ENCODE results near the gene RBMS3.
"Not testable (repeated sequence)": the region's sequence is repeated elsewhere in the genome, so short reads cannot be mapped to it uniquely, and the experiment has no call there.

RBMS3 gene

GRCh38 chr3:29313981-29314726 lies 33.3 kb downstream of the RBMS3 start:
- no peak for DNase-seq

GRCh38 chr3:29314727-29315088 lies 33.8 kb downstream of the RBMS3 start:
- no peak for DNase-seq

- DNase-seq = no peak
Observed at GRCh38 chr3:29317659-29318173, 36.8 kb downstream of the RBMS3 start.

- no peak for DNase-seq
Observed at GRCh38 chr3:29318251-29318650, 37.4 kb downstream of the RBMS3 start.

DNA sequence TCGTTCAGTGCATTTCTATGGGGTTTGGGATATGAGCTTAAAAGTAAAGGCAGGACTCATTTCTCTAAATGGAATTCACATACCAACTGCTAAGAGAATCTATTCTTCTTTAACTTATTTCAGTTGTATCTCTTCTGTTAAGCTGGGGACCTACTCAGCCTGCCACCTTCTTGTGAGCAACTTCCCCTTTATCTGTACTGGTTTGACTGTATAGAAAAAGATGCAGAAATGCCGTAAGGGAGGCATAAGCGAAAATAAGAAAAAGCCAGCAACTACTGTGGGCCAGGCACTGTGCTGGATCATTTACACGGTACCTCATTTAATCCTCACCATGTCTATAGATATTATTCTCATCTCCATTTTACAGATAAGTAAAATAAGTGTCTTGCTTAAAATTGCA lies 38.4 kb downstream of the RBMS3 start:
- DNase-seq = no peak

- DNase-seq = no peak
Observed at GRCh38 chr3:29319798-29320197, 38.9 kb downstream of the RBMS3 start.

GRCh38 chr3:29322586-29322985 lies 41.7 kb downstream of the RBMS3 start:
- DNase-seq = no peak

- DNase-seq = peak in 1 of 5 donors; percentile 1
Observed at GRCh38 chr3:29324180-29324651, 43.3 kb downstream of the RBMS3 start.

DNA sequence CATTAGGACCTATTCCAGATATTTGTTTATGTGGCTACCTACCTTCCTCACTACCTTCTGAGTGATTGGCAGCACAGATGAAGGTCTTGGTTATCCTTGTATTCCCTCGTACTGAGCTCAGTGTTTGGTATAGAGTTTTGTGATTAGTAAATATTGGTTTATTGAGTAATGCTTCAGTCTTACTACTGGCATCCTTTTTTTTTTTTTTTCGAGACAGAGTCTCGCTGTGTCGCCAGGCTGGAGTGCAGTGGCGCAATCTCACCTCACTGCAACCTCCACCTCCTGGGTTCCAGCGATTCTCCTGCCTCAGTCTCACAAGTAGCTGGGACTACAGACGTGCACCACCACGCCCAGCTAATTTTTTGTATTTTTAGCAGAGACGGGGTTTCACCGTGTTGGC lies 45.7 kb downstream of the RBMS3 start:
- not testable (repeated sequence) for DNase-seq

- no peak for DNase-seq
Observed at GRCh38 chr3:29329986-29330890, 49.4 kb downstream of the RBMS3 start.

- DNase-seq = no peak
Observed at GRCh38 chr3:29331035-29331434, 50.2 kb downstream of the RBMS3 start.

DNA sequence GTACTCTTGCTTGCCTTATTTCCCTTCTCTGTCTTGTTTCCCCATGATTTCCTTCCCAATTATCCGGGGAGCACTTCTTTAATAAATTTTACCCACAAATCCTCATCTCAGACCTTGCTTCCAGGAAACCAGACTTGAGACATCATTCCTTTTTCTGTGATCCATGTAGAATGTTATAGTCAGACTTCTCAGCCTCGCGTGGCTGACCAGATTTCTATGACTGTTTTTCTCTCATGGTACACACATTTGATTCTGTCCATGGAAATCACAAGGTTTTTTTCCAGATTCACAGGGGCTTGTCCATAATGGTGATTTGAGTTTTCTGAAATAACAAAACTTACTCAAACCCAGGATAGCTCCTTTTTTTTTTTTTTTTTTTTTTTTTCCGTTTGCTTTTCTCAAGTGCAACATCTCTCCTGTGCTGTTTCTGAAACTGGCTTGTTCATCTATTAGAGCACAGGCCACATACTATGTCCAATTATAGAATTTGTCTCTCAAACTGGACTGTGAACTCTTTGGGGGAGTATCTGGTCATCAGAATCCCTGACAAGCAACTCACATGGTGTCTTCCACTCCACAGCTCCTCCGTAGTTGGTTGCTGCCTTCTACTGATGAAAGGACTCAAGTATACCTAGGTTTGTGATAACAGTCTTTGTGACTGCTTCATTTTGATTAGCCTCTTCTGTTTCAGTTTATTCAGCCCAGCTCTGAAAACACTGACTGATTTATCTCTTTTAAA lies 50.8 kb downstream of the RBMS3 start:
- no peak for DNase-seq

- DNase-seq = no peak
Observed at GRCh38 chr3:29332195-29332637, 51.3 kb downstream of the RBMS3 start.

DNA sequence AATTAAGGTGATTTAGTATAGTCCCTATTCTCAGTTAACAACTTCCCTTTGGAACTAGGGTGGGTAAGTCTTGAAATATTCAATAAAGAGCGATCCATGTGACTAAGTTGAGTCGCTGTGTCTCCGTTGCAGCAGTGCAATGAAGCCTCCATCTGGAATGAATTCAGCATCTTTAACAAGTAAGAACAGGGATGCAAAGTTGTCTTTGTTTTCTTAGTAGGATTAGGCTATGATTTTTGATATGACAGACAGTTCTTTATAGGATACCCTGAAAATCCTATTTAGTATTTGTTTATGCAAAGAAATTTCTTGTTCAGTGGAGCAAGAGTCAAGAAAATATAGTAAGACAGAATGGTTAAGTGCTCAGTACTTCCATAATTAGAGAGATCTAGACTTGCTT lies 52.7 kb downstream of the RBMS3 start:
- DNase-seq = no peak

DNA sequence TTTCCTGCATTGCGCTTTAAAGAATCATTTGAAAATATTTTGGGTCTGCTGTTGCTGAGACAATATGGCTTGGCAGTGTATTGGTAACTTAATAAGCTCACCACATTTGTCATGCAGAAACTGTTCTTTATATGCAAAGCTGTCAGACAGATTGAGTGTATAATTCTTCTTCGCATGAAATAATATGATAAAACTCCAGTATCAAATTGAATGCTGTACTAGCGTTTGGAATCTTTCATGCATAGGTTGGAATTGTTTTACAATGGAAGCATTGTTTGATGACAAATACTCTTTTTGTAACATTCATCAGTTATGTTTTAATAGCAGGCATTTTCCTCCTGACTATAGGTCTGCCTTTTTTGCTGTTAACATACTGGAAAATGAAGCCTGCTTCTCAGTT lies 53.8 kb downstream of the RBMS3 start:
- no peak for DNase-seq

DNA sequence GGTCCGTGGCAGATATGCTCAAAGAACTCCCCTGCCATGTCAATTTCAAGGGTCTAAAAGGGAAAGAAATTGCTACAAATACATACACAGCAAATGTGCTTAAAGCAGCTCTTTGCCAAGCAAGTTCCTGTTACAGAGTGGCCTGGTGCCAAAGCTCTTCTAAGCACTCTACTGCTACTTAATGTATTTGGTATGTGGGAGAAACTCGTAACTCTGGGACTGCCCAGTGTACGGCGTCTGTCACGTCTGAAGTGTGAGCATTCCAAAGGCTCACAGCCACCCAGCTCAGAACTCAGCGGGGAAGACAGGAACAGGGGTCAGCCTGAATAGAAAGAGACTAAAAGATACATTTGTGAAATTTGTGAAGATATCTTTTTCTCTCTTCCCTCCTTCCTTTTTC lies 54.6 kb downstream of the RBMS3 start:
- no peak for DNase-seq

DNA sequence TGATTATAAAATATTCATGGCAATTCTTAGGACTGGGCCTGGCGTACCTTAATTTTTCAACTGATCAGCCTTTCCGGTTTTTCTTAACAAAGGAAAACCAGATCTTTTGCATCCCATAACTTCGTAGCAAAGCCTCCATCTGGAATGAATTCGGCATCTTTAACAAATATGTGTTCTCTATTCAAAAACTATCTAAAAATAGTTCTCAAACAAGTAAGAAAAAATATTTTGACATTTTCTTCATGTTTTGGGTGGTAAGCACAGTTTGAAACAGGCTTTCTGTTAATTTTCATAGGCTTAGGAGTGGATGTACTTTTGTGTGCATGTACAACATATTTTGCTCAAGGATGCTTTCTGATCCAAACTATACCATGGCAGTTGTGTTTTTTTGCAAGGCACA lies 55.1 kb downstream of the RBMS3 start:
- DNase-seq = no peak

GRCh38 chr3:29337565-29337964 lies 56.7 kb downstream of the RBMS3 start:
- no peak for DNase-seq

GRCh38 chr3:29338377-29338776 lies 57.5 kb downstream of the RBMS3 start:
- DNase-seq = no peak

DNA sequence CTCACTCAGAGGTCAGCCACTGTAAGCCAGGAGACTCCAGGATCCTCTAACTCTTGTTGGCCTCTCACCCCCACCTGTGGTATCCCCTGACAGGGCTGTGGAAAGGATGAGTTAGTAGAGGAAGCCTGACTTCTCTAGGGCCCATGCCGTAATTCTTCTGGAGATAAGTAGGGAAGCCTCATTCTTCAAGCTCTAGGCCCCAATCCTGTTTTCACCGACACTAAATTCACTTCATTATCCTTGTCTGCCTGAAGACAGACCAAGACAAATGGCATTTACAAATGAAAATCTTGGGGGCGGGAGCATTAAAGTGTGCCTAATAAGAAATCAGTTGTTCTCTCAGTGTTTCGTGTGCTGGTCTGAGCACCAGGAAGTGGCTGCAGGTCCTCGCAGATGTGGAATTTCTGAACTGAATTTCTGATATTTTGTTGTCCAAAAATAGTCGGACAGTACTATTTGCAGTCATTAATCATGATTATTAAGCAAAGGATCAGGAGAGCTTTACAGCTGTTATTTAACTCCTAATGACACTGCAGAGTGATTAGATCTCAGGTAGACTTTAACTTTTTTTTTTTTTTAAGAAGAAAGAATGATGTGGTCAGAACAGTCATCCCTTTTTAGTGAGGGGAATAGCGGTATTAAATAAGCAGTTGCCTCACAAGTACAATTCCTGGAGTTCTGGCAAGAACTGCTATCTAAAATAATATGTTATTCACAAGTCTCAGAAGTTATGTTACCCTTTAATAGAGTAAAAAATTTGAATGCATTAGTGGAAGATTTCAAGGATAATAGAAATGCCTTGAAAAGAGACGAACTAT lies 58.4 kb downstream of the RBMS3 start:
- DNase-seq = no peak

DNA sequence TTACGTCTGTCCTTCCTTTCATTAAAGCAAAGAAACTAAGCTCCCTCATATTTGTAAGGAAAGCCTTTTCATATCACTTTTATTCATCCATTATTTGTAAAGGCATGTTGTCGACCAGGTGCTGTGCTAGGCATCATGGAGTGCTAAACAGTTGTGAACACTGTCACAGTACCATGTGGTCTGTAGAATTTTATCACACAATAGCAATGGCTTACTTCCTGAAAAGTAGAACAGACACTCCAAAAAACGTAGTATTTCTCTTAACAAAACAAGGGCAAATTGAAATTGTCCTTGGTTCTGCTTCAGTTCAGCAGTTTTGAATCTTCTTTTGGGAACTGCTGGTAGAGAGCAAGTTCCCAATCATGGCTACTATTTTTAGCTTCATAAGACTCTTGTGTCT lies 63.3 kb downstream of the RBMS3 start:
- no peak for DNase-seq

DNA sequence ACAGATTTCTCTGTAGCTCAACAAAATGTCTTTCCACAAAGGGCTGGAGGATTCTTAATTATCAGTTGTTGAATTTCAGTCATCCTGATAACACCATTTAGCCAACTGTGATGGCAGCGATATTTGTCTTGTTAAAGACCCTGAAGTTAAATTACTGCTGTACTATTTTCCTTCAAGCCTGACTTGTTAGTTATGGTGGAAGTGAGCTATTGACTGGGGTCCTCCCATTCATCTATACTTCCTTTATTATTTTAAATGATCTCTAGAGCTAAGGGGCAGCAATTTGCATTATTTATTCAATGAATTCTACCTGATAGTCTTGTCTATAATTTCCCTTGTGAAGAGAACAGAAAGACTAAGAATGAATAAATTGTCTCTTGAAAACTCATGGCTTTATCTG lies 64.1 kb downstream of the RBMS3 start:
- no peak for DNase-seq

All from T-helper 1 cell (primary cell).